ENCODE measurements around the gene SCTR.

DNA sequence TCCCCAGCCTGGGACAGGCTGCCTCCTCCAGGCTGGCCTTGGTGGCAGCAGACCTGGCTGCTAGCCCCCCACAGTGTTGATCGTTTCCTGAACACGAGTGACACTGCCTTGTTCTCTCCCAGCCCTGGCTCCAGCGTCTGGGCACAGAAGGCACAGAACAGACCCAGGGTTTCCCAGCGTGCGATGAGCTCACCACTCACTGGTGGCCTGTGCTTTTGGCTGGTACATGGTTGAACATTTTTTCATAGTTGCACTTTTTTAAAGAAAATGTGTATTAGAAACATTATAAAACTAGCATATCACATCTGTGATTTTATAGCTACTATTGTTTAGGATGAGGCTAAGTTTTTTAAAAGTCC, 40.9 kb downstream of the SCTR start:
- no peak for TF ChIP-seq POLR2A (IDR thresholded peaks at IDR 0.05; ENCODE audit: low read depth, low read length)
- no peak for TF ChIP-seq POLR2AphosphoS5 (IDR thresholded peaks at IDR 0.05; ENCODE audit: low read depth, low read length)
